Effector CD8-positive, alpha-beta T cell (primary cell): Measurements from ENCODE around the gene MRPS10.
"Not testable (repeated sequence)": the region's sequence is repeated elsewhere in the genome, so short reads cannot be mapped to it uniquely, and the experiment has no call there.

ENCODE experiments used
- DNase-seq: peaks from one replicate; lab custom pipeline; 2025; lab: John Stamatoyannopoulos, UW

MRPS10 gene

DNA sequence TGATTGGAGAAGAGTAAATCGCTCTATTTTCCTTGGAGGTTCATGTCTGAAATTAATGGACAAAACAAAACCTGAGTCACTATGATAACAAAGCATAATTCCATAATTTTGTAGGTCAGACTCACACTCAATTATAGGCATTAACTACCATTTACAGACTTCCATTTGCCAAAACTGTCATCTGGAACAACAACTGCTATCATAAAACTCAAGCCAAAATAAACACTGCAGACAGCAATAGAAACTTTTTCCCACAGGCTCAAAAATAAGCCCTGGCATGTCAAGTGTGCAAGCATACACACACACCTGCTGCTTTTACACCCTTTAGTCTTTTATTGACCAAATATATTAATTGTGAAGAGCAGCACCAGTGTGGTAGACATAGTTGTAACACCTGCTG, 7.1 kb downstream of the MRPS10 start:
- no peak for DNase-seq

- not testable (repeated sequence) for DNase-seq
Measured at GRCh38 chr6:42207559-42207958, 10.1 kb downstream of the MRPS10 start.

DNA sequence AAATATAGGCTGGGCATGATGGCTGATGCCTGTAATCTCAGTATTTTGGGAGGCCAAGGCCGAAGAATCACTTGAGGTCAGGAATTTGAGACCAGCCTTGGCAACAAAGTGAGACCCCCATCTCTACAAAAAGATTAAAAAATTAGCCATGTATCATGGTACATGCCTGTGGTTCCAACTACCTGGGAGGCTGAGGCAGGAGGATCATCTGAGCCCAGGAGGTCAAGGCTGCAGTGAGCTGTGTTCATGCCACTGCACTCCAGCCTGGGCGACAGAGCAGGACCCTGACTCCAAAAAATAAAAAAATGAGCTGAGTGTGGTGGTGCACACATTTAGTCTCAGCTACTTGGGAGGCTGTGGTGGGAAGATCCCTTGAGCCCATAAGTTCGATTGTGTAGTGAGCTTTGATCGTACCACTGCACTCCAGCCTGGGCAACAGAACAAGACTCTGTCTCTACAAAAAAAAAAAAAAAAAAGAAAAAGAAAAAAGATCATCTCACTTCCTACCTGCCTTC, 12.8 kb downstream of the MRPS10 start:
- DNase-seq, result no peak

- DNase-seq, result no peak
Measured at GRCh38 chr6:42203183-42203582, 14.5 kb downstream of the MRPS10 start.

DNA sequence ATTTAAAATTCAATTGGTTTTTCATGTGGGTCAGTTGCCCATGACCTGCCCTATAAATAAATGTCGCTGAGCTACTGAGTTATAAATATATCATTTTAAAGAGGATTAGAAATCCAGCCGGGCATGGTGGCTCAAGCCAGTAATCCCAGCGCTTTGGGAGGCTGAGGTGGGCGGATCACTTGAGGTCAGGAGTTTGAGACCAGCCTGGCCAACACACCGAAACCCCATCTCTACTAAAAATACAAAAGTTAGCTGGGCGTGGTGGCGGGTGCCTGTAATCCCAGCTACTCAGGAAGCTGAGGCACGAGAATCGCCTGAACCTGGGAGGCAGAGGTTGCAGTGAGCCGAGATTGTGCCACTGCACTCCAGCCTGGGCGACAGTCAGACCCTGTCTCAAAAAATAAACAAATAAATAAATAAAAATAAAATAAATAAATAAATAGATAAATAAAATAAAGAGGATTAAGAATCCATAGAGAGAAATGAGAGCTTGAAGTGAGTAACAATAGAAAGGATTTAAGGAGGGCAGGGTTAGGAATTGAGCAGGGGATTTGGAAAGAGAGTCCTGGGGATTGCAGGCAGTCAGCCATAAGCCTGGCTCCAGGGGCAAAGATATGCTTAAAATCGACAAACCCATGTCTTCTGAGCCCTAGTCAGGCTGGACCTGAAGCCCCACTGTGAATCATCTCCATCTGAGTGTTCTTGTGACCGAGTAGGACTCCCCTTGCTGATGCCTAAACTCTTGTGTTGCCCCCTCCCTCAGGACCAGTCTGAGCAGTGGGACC, 15.3 kb downstream of the MRPS10 start:
- not testable (repeated sequence) for DNase-seq

- DNase-seq, result no peak
Measured at GRCh38 chr6:42201382-42201781, 16.3 kb downstream of the MRPS10 start.

- DNase-seq, result no peak
Measured at GRCh38 chr6:42200035-42200434, 17.6 kb downstream of the MRPS10 start.

DNA sequence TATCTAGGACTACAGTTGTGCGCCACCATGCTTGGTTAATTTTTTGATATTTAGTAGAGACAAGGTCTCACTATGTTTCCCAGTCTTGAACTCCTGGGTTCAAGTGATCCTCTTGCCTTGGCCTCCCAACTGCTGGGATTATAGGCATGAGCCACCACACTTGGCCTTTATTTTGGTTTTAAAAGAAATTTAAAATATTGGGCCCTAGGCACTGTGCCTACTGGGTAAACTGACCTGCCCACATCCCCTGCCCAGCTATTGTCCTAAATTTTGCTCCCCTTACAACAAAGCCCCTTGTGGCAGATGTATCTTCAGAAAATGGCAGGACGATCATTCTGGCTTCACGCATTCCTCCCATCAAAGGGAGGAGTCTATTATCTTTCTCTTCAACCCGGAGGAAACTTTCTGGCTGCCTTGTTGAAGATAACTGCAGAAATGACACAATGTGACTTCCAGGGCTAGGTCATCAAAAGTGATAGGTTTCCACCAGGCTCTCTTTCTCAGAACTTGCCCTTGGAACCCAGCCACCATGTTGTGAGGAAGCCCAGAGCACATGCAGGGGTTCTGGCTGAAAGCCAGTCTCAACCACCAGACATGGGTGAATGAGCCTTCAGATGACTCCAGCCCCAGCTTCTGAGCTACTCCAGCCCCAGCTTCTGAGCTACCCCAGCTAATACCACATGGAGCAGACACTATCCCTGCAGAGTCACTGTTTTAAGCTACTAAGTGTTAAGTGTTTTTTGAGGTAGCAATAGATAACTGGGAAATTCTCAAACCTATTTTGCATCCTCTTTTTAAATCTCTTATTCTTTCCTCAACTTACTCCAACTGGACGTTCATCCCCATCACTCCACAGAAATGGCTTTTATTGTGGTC, 18.3 kb downstream of the MRPS10 start:
- no peak for DNase-seq

GRCh38 chr6:42197555-42198362, 19.9 kb downstream of the MRPS10 start:
- no peak for DNase-seq

- DNase-seq, result no peak
Measured at GRCh38 chr6:42195415-42195814, 22.2 kb downstream of the MRPS10 start.

DNA sequence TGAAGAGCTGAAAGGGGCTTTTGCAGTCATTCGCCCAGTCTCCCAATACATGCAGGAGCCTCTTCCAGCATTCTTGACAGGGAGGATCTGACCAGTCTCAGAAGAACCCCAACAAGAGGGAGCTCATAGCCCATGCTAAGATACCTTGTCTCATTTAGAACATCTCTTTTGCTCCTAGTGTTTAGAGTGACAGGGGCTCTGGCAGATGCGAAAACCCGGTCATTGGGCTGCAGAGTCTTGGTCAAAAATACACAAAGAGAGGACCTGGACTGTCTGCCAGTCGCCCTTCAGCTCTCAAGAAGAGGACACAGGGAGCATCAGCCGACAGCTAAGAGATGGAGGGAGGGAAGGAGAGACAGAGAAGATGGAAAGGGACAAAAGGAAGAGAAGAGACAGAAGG, 23.6 kb downstream of the MRPS10 start:
- DNase-seq, result no peak

- no peak for DNase-seq
Measured at GRCh38 chr6:42193491-42193894, 24.2 kb downstream of the MRPS10 start.

GRCh38 chr6:42192385-42192784, 25.3 kb downstream of the MRPS10 start:
- not testable (repeated sequence) for DNase-seq

DNA sequence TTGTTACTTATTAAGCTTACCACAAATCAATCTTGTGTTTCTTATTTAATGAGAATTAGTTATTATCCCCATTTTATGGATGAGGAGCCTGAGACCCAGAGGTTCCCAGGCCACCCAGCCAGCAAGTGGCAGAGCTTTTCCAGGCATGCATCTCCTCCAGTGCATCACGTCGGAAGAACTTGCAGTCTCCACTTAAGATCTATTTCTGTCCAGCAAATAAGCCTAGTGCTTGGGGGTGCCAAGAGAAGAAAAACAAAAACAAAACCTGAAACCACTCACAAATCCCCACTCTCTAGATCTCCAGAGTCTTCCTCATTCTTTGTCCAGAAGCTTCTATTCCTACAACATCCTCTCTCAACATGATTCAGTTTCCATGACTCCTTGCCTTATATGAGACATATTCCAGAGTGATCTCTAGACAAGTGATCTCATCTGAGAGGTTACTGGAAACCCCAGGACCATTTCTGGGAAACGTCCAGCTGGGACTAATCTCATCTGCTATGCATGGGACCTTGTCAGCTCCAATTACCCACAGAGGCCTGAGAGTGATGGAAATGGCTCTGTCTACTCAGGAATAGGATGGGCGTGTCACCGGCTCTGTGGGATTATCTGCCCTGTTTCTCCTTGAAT, 27.0 kb downstream of the MRPS10 start:
- no peak for DNase-seq

DNA sequence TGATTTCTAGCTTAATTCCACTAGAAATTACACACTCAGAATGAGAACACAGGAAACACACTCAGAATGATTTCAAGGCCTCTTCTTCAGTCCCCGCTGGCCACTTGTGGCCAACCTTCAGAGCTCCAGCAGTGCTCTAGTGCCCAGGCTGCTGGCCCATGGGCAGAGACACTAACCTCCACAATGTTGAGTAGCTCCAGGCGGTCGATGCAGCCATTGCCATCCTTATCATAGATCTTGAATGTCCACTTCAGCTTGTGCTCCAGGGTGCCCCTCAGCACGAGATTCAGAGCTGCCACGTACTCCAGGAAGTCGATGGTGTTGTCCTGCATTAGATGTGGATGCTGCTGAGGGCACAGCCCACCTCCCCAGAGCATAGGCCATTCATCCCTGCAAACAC, 29.3 kb downstream of the MRPS10 start:
- no peak for DNase-seq

GRCh38 chr6:42185597-42185996, 32.1 kb downstream of the MRPS10 start:
- DNase-seq, result no peak

- no peak for DNase-seq
Measured at GRCh38 chr6:42184475-42184874, 33.2 kb downstream of the MRPS10 start.

- no peak for DNase-seq
Measured at GRCh38 chr6:42182101-42182500, 35.6 kb downstream of the MRPS10 start.

GRCh38 chr6:42179945-42180313, 37.7 kb downstream of the MRPS10 start:
- no peak for DNase-seq

GRCh38 chr6:42179261-42179944, 38.3 kb downstream of the MRPS10 start:
- no peak for DNase-seq
